GM19025 (cell line): ENCODE results near the gene TUBGCP2.
A peak's percentile ranks its signal among the peaks of the same experiment; 100 is the strongest.
"Not testable (repeated sequence)": the region's sequence is repeated elsewhere in the genome, so short reads cannot be mapped to it uniquely, and the experiment has no call there.

Experiments used
- ATAC-seq: cut with Tn5 transposase; IDR thresholded peaks from one replicate; pipeline ENCODE4 v1.9.1; 2021; ENCODE audit warnings: mild to moderate bottlenecking, low read depth, moderate library complexity; ENCODE audit not compliant: unreplicated experiment

The TUBGCP2 gene

GRCh38 chr10:133325440-133326222, 17.0 kb upstream of the TUBGCP2 start:
- no peak for ATAC-seq

GRCh38 chr10:133324857-133325260, 16.2 kb upstream of the TUBGCP2 start:
- no peak for ATAC-seq

GRCh38 chr10:133324198-133324792, 15.6 kb upstream of the TUBGCP2 start:
- ATAC-seq, result no peak

- not testable (repeated sequence) for ATAC-seq
These were observed 13.5 kb upstream of the TUBGCP2 start for GRCh38 chr10:133322064-133322709.

GRCh38 chr10:133320852-133321422, 12.3 kb upstream of the TUBGCP2 start:
- ATAC-seq, result not testable (repeated sequence)

- no peak for ATAC-seq
These were observed 9.9 kb upstream of the TUBGCP2 start for GRCh38 chr10:133318494-133319127.

- no peak for ATAC-seq
These were observed 8.1 kb upstream of the TUBGCP2 start for GRCh38 chr10:133316732-133317131.

- ATAC-seq, result no peak
These were observed 7.6 kb upstream of the TUBGCP2 start for GRCh38 chr10:133316266-133316665.

GRCh38 chr10:133315847-133316246, 7.2 kb upstream of the TUBGCP2 start:
- no peak for ATAC-seq

GRCh38 chr10:133314911-133315310, 6.2 kb upstream of the TUBGCP2 start:
- ATAC-seq, result no peak

GRCh38 chr10:133313192-133313591, 4.5 kb upstream of the TUBGCP2 start:
- no peak for ATAC-seq

GRCh38 chr10:133312769-133313145, 4.1 kb upstream of the TUBGCP2 start:
- ATAC-seq, result no peak

GRCh38 chr10:133312016-133312768, 3.5 kb upstream of the TUBGCP2 start:
- ATAC-seq, result no peak

- ATAC-seq, result no peak
These were observed 2.9 kb upstream of the TUBGCP2 start for GRCh38 chr10:133311570-133311969.

GRCh38 chr10:133310789-133311188, 2.1 kb upstream of the TUBGCP2 start:
- ATAC-seq, result no peak

- no peak for ATAC-seq
These were observed 1.7 kb upstream of the TUBGCP2 start for GRCh38 chr10:133310399-133310755.

- ATAC-seq, result no peak
These were observed 1.2 kb upstream of the TUBGCP2 start for GRCh38 chr10:133309720-133310398.

GRCh38 chr10:133309100-133309719, 538 bp upstream of the TUBGCP2 start:
- ATAC-seq, result peak; percentile 75

- no peak for ATAC-seq
These were observed 774 bp downstream of the TUBGCP2 start for GRCh38 chr10:133307776-133308420.
